ENCODE data around the gene CCDC97.
A peak's percentile ranks its signal among the peaks of the same experiment; 100 is the strongest.
"Not testable (repeated sequence)": the region's sequence is repeated elsewhere in the genome, so short reads cannot be mapped to it uniquely, and the experiment has no call there.

CCDC97 gene

DNA sequence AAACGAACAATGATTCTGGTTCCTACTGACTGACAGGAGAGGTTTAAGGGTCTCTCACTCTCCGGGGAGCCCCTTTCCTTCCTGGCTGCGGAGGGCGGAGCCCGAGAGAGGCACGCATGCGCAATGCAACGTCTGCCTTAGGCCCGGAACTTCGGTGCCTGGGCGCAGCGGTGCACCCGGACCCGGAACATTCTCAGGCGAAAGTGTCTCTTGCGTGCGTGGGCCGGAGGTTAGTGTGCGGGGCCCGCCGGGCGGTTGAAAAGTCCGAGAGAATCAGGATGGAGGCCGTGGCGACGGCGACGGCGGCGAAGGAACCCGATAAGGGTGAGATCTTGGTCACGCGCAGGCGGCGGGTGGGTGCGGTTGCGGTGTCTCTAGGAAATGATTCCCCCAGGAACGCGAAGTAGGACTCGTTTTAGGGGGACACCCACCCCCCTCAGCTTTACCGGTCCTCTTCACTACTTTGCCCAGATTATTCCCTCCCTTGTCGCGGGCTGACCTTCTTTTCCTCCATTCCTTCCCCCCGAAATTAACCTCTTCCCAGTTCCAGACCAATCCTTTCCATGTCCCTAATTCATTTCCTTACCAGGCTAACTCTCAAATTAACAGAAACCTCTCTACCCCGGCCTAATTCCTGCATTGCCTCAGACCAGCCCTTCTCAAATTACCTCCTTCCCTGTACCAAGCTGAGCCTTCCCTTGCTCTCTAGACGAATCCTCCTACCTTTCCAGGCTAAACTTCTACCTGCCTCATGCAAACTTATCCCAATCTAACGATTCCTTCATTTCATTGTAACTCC lies at the start of gene CCDC97:
CCDC97 (plus strand) TSS at position 140 of the 799 bp plus-strand sequence; CDS start at position 279, 139 bp downstream.
- peak; percentile 91 for DNase-seq

GRCh38 chr19:41261474-41262190 lies 48.3 kb upstream of the CCDC97 start:
- DNase-seq: no peak

GRCh38 chr19:41263042-41263849 lies 46.7 kb upstream of the CCDC97 start:
- DNase-seq: peak; percentile 37

DNA sequence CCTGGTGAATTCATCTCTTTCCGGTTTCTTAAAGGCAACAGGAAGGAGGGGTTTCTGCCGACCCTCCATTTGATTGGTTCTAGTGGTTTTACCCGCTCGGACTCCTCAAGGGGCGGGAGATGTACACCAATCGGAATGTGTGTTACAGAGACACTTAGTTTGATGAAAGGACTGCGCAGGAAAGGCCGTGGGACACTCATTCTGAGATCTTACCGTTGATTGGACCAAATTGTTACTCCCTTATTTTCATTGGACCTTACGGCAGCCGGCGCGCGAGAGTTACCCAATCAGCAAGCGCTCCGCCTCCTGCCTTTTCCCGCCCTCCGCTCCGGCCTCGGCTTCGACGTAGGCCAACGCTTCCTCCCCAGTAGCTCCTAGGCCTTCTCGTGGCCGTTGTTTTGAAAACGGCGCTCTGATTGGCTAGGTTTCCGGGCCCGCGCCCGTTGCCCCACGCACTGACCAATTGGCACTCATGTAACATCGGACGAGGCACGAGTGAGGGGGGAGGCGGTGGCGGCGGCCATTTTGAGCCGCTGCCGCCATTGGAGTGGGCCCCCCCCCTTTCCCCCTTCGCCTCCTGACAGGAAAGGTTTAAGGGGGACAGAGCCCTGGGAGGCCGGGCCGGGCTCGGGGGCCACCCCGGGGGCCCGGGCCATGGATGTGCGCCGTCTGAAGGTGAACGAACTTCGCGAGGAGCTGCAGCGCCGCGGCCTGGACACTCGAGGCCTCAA lies 46.0 kb upstream of the CCDC97 start, which contains the start of gene HNRNPUL1:
HNRNPUL1 (plus strand) TSS at position 523 of the 731 bp plus-strand sequence; CDS start at position 655, 132 bp downstream.
- peak; percentile 99 for DNase-seq

- no peak for DNase-seq
Measured at GRCh38 chr19:41264581-41265394, 45.2 kb upstream of the CCDC97 start.

DNA sequence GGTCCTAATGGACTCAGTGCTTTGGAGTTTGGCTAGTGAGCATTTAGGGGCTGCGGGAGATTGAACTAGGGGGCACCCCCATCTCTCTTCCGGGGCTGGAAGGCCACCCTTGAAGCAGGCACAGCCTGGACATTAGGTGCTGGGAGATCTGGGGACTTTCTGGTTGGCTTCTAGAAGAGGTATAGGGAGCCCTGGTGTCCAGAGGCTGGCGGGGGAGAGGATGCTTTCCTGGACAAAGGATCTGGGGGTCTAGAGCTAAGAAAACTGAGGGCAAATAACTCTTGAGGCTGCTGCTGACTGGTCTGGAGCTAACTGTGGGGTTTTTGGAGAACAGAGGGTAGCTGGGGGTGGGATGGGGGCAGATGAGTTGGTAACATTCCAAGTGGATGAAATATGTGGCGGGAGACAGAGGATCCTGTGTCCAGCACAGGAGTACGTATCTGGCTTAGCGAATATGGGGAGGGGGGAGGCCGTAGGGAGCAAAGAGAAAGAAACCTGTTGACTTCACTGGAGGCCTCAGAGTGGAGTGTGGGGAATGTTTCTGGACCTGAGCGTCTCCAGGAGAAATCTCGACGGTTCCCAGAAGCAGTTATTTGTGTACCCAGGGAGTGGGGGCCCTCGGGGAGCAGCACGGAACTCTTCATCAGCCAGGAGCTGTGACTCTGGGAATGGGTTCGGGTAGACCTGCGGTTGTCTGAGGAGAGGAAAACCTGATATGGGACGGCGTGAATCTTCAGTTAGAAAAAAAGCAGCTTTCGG lies 44.4 kb upstream of the CCDC97 start:
- no peak for DNase-seq

- no peak for DNase-seq
Measured at GRCh38 chr19:41269055-41269454, 40.9 kb upstream of the CCDC97 start.

GRCh38 chr19:41269571-41269970 lies 40.4 kb upstream of the CCDC97 start:
- no peak for DNase-seq

DNA sequence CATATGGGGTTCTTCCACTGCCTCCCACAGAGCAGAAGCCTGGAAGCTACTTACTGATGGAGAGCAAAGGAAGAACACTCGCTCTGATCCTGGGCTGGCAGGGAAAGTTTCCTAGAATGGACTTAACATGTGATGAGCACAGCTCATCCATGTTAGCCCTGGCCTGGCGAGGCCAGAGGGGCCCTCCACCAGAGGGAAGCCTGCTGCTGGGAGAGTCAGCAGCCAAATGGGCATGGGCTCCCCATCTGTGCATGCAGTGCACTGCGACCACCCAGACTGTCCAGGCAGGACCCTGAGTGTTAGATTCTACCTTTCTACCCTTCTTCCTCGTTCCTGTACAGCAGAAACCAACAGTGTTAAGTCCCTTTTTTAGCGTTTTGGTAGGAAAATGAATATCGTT lies 36.9 kb upstream of the CCDC97 start:
- no peak for DNase-seq

- DNase-seq: no peak
Measured at GRCh38 chr19:41274802-41275201, 35.2 kb upstream of the CCDC97 start.

DNA sequence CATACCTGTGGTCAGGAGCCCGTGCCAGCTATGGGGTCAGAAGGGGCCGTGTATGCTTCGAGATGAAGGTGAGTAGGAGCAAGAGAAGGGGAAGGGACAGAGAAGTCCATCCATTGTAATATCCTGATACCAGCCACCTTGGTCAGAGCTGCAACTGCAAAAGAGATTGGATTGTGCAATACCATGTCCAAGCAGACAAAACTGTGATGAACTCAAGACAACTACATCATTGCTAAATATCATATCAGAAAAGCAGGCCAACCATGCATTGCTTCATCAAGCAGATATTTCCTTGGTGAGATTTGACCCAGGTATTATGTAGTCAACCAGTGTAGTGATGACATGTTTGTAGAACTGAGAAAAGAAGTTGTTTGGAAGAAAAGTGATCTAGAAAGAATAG lies 33.7 kb upstream of the CCDC97 start:
- DNase-seq: no peak

DNA sequence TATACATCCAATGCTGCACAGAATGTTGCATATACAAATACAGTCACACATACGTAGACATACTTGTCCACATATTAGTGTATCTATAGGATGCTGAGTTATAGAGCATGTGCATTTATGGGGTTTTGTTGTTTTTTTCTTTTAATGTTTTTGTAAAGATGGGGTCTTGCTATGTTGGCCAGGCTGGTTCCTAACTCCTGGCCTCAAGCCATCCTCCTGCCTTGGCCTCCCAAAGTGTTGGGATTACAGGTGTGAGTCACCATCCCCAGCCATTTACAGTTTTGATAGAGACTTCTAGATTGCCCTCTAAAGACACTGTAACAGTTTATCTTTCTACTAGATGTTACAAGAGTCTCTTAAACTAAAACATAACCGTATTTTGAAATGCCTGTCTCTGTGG lies 31.5 kb upstream of the CCDC97 start:
- DNase-seq: no peak

DNA sequence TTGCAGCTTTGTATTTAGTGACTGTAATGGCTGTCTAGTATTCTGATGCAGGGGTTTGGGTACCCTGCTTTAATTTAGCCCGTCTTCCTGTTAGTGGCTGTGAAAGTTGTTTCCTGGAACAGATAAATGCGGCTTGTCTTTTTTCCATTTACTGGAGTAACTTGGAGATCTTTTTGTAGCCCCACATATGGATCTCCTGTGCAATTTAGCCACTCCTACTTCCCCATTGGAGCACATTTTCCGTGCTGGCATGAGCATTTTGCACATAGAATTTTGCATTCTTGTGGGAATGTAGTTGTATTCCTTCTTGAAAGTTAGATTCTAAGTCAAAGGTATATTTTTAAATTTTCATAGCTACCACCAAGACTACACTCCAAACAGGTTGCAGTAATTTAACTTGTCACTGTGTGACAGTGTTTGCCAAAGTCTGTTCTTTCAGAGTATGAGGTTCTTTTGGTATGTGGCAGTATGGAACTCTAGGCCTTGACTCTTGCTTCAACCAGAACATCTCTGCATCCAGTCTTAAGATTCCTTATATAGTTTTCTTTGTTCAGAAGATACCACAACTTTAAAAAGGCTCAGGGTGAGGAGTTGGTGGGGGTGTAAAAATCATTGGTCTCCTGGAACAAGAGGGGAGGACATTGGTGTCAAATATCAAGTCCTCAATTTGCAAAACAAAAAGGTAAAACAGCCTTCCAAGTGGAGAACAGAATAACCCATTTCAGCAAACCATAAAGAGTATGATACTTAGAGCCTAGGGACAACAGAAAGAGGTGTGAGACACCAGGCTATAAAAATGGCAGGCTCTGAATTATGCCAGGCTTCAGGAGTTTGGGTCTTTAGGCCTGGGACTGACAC lies 21.1 kb upstream of the CCDC97 start:
- no peak for DNase-seq

- not testable (repeated sequence) for DNase-seq
Measured at GRCh38 chr19:41289814-41290213, 20.2 kb upstream of the CCDC97 start.

GRCh38 chr19:41294393-41294792 lies 15.6 kb upstream of the CCDC97 start:
- no peak for DNase-seq

GRCh38 chr19:41295499-41295898 lies 14.5 kb upstream of the CCDC97 start:
- no peak for DNase-seq

DNA sequence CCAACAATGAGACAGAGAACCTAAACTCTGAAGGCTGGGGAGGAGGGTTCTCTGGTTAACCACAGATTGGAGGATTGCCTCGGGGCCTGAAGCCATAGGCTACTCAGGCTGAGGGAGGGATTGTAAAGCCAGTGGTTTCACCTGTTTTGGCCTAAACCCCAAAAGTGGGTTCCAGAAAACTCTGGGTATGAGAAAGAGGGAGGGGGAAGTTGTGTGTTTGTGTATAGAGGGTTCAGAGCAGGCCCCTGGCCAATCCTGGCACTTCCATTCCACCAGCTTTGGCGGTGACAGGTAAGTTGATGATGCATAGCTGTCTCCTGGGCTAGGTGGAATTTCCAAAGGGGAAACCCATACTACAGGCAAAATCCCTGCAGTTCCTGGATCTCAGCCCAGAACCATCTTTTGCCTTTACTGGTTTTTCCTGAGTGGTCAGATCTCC lies 13.5 kb upstream of the CCDC97 start:
- no peak for DNase-seq

DNA sequence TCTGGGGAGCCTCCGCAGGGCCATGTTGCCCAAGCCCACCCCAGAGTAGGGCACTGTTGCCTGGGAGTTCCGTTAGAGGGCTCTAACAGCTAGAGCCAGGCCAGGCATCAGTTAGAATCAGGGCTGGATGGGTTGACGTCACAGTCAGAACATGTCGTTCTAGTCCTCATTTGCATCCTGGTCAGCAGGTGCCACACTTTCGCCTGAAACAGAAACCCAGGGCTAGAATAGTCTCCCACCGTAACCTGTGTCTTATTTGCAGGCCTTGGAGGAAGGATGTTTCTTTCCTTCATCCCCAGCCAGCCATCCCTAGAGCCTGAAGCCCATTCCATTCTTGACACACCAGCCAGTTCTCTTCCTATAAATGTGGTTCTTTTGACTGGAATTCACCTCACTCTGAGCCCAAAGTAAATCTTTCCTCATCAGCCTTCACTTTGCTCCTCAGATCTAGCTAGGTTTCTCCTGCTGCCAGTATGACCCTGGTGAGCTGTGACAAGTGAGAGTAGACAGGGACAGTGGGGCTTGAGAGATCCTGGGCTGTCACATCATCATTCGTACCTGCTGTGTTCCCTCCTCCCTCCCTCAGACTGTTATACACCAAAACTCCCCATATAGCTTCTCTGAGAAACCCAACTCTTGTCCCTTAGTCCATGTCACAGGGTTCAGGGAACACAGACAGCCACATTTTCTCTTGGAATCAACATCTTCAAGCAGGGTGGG lies 12.2 kb upstream of the CCDC97 start:
- DNase-seq: no peak

DNA sequence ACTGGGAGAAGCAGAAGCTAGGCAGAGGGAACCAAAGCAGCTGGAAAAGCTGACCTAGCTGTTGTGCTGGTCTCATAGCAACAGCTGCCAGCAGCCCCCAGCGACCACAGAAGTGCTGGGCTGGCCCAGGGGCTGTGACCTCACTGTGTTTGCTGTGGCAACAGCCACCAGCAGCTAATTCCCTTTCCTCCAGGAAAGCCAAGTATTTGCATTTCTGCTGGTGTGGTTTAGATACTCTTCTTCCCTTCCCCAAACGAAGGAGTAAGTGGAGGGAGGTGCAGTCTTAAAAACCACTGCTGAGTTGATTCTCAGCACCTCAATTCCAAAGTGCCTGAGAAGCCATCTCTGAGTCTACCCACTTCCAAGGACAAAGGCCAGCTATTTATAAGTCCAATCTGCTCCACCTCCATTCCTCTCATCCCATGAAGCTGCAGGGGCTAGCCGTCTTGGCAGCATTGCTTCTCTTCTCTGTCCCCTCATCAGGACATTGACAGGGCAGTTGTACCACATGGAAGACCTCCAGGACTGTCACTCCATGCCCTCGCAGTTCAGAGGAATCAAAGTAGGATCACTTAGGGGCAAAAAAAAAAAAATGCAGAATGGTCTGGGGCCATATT lies 11.5 kb upstream of the CCDC97 start:
- peak; percentile 16 for DNase-seq

Data from T1000 (cell line).